ENCODE measurements around the gene RENBP. TPM values are rescaled to one million over a fixed set of nuclear protein-coding genes. Genes with fewer than 3 reads are reported as not detected.

Gene RENBP
- total RNA-seq, 1 donor from 2014 or later: 20.2 TPM

GRCh38 chrX:153907456-153907855 lies 37.0 kb downstream of the RENBP start:
- ChIA-PET CTCF (no interaction called here), POLR2A (interaction anchor here (1.1 to 5.2 kb wide), 4 partner anchors 18 to 148 kb away, joined by 3 to 25 read pairs (median 4); partner anchors contain the start of genes ARHGAP4, IDH3G and SSR4)
- Mint-ChIP-seq H3K9me3 (no peaks in the 10 kb centered on the region), H3K27me3 (no peaks in the 10 kb centered on the region), H3K36me3 (ENCODE audit: low read depth) (peaks cover 18% of the 10 kb centered on the region), H3K4me3 (no peak overlapping the region), H3K4me1 (peaks cover 24% of the 10 kb centered on the region), H3K27ac (no peak overlapping the region)
- intact Hi-C loops (cut with micrococcal nuclease): no loop called here
- ATAC-seq (ENCODE audit: low read depth): no peak
- DNase-seq: no peak
- no peak for TF ChIP-seq CTCF (IDR thresholded peaks at IDR 0.05)

- CTCF ChIA-PET: interaction anchor here (1.0 kb wide), 1 partner anchor 17 kb away, joined by 6 read pairs; no protein-coding TSS in a partner anchor
- peak overlapping the region; percentile 30 for H3K27ac Mint-ChIP-seq
- intact Hi-C loops (cut with micrococcal nuclease): no loop called here
- H3K27me3 Mint-ChIP-seq: no peaks in the 10 kb centered on the region
- POLR2A ChIA-PET: interaction anchor here (0.7 to 5.2 kb wide), 4 partner anchors 17 to 112 kb away, joined by 3 to 25 read pairs (median 4); partner anchors contain the start of genes ARHGAP4, IDH3G and SSR4
- H3K4me1 Mint-ChIP-seq: peaks cover 35% of the 10 kb centered on the region
- DNase-seq (no peak), ATAC-seq (ENCODE audit: low read depth) (no peak)
- H3K4me3 Mint-ChIP-seq: no peak overlapping the region
- no peaks in the 10 kb centered on the region for H3K9me3 Mint-ChIP-seq
- TF ChIP-seq CTCF (IDR thresholded peaks at IDR 0.05): no peak
- H3K36me3 Mint-ChIP-seq (ENCODE audit: low read depth): peaks cover 11% of the 10 kb centered on the region
Measured at GRCh38 chrX:153906126-153906917, 38.1 kb downstream of the RENBP start.

- H3K27ac Mint-ChIP-seq: no peak overlapping the region
Measured at GRCh38 chrX:153905481-153906095, 38.9 kb downstream of the RENBP start.

GRCh38 chrX:153903991-153904957 lies 40.2 kb downstream of the RENBP start, which contains the start of gene AVPR2:
Gene AVPR2, plus strand, starts transcription at chrX:153904673. Its CDS starts 473 bp downstream, at chrX:153905146.
- no peak for TF ChIP-seq CTCF (IDR thresholded peaks at IDR 0.05)
- intact Hi-C loops (cut with micrococcal nuclease): no loop called here
- POLR2A ChIA-PET: interaction anchor here (0.7 to 5.2 kb wide), 5 partner anchors 17 to 110 kb away, joined by 3 to 25 read pairs (median 3); partner anchors contain the start of genes ARHGAP4, IDH3G, RENBP and SSR4
- H3K27me3 Mint-ChIP-seq: no peaks in the 10 kb centered on the region
- H3K4me1 Mint-ChIP-seq: peaks cover 44% of the 10 kb centered on the region
- ATAC-seq (ENCODE audit: low read depth) (no peak), DNase-seq (no peak)
- peak within 1 kb of the TSS; percentile 77 for H3K27ac Mint-ChIP-seq
- no peaks in the 10 kb centered on the region for H3K9me3 Mint-ChIP-seq
- CTCF ChIA-PET: no interaction called here
- peak within 1 kb of the TSS; percentile 45 for H3K4me3 Mint-ChIP-seq
- peaks cover 8% of the 10 kb centered on the region for H3K36me3 Mint-ChIP-seq (ENCODE audit: low read depth)

More at GRCh38 chrX:153905481-153906095, 38.9 kb downstream of the RENBP start:
- Mint-ChIP-seq H3K4me3 (no peak overlapping the region), H3K4me1 (peaks cover 42% of the 10 kb centered on the region), H3K36me3 (ENCODE audit: low read depth) (peaks cover 9% of the 10 kb centered on the region), H3K27me3 (no peaks in the 10 kb centered on the region), H3K9me3 (no peaks in the 10 kb centered on the region)
- TF ChIP-seq CTCF (IDR thresholded peaks at IDR 0.05): no peak
- DNase-seq (no peak), ATAC-seq (ENCODE audit: low read depth) (no peak)
- CTCF ChIA-PET: no interaction called here
- intact Hi-C loops (cut with micrococcal nuclease): no loop called here
- POLR2A ChIA-PET: interaction anchor here (5.2 kb wide), 1 partner anchor 20 kb away, joined by 25 read pairs; the partner anchor contains the start of gene ARHGAP4
